WTC11 (cell line): ENCODE measurements around the gene CNKSR3. TPM values are rescaled to one million over a fixed set of nuclear protein-coding genes. Genes with fewer than 3 reads are reported as not detected.

Experiments used
- ATAC-seq: fragments of 200-7000 bp; cut with Tn5 transposase; 2 replicates; pipeline ENCODE4 v1.10.0; 2021; ENCODE audit warnings: mild to moderate bottlenecking, moderate library complexity
- CTCF ChIA-PET: fragments of 300-600 bp; sonication (Branson Sonifier 250); formaldehyde crosslinking; loops from one replicate; lab custom pipeline; 2021; ENCODE audit warnings: antibody characterized with exemption; lab: Charles Lee
- POLR2A ChIA-PET: fragments of 350-600 bp; sonication (Branson Sonifier 250); formaldehyde crosslinking; loops from one replicate; lab custom pipeline; 2021; ENCODE audit warnings: antibody characterized with exemption; lab: Charles Lee
- DNase-seq: peaks from one replicate; pipeline ENCODE4 v3.0.0; 2021; ENCODE audit warnings: low spot score
- H3K27ac Mint-ChIP-seq: 2 replicates; pipeline ENCODE4 v1.8.0; 2021; ENCODE audit warnings: mixed read lengths
- H3K27me3 Mint-ChIP-seq: 2 replicates; pipeline ENCODE4 v1.8.0; 2021; ENCODE audit warnings: low read depth, mild to moderate bottlenecking, moderate library complexity, mixed read lengths
- H3K36me3 Mint-ChIP-seq: 2 replicates; pipeline ENCODE4 v1.8.0; 2021; ENCODE audit warnings: mixed read lengths
- H3K4me1 Mint-ChIP-seq: 2 replicates; pipeline ENCODE4 v1.8.0; 2022; ENCODE audit warnings: mixed read lengths
- H3K4me3 Mint-ChIP-seq: 2 replicates; pipeline ENCODE4 v1.8.0; 2021; ENCODE audit warnings: mild to moderate bottlenecking, moderate library complexity, mixed read lengths
- H3K9me3 Mint-ChIP-seq: 2 replicates; pipeline ENCODE4 v1.8.0; 2021; ENCODE audit warnings: mixed read lengths
- ETV6 ChIP-seq: sonication (generic); formaldehyde crosslinking; IDR thresholded peaks from 2 replicates; pipeline ENCODE4 v1.8.1; 2022; ENCODE audit warnings: mild to moderate bottlenecking, missing genetic modification reagents
- GABPB1 ChIP-seq: sonication (generic); formaldehyde crosslinking; IDR thresholded peaks from 2 replicates; pipeline ENCODE4 v1.8.1; 2023; ENCODE audit warnings: mild to moderate bottlenecking, missing genetic modification reagents
- GTF2I ChIP-seq: fragments of 250-450 bp; sonication (Bioruptor Pico); conservative IDR thresholded peaks from 2 replicates; pipeline ENCODE4 v1.4.0; 2021; ENCODE audit warnings: mild to moderate bottlenecking
- HMGA2 ChIP-seq: fragments of 250-450 bp; sonication (Bioruptor Pico); IDR thresholded peaks from 2 replicates; pipeline ENCODE4 v1.4.0; 2021; ENCODE audit warnings: mild to moderate bottlenecking, moderate library complexity
- IRF2 ChIP-seq: sonication (generic); formaldehyde crosslinking; IDR thresholded peaks from 2 replicates; pipeline ENCODE4 v1.8.0; 2022; ENCODE audit warnings: low read depth, missing genetic modification reagents, borderline replicate concordance
- MXD4 ChIP-seq: fragments of 250-450 bp; sonication (Bioruptor Pico); IDR thresholded peaks from 2 replicates; pipeline ENCODE4 v1.8.0; 2021; ENCODE audit warnings: mild to moderate bottlenecking, moderate library complexity, borderline replicate concordance
- RORB ChIP-seq: fragments of 250-450 bp; sonication (Bioruptor Pico); IDR thresholded peaks from 2 replicates; pipeline ENCODE4 v1.9.0; 2021; ENCODE audit warnings: mild to moderate bottlenecking
- TEAD1 ChIP-seq: sonication (generic); formaldehyde crosslinking; IDR thresholded peaks from 2 replicates; pipeline ENCODE4 v1.8.0; 2022; ENCODE audit warnings: mild to moderate bottlenecking, missing genetic modification reagents
- TEAD4 ChIP-seq: sonication (generic); formaldehyde crosslinking; IDR thresholded peaks from 2 replicates; pipeline ENCODE4 v1.8.0; 2022; ENCODE audit warnings: mild to moderate bottlenecking, missing genetic modification reagents
- ZNF416 ChIP-seq: fragments of 250-450 bp; sonication (Bioruptor Pico); IDR thresholded peaks from 2 replicates; pipeline ENCODE4 v1.9.0; 2021; ENCODE audit warnings: mild to moderate bottlenecking, inconsistent platforms
- total RNA-seq: library from RNA; stranded (reverse); gene quantifications from 3 replicates; pipeline ENCODE4 v1.2.3, GENCODE V29; 2021
- TF ChIP-seq, protein P1 (sequence below): sonication (generic); formaldehyde crosslinking; IDR thresholded peaks from 2 replicates; pipeline ENCODE4 v1.8.1; 2023; ENCODE audit warnings: mild to moderate bottlenecking, missing genetic modification reagents
- TF ChIP-seq, protein P2 (sequence below): sonication (generic); formaldehyde crosslinking; IDR thresholded peaks from 2 replicates; pipeline ENCODE4 v1.8.0; 2022; ENCODE audit warnings: mild to moderate bottlenecking, missing genetic modification reagents
- TF ChIP-seq, protein P3 (sequence below): sonication (generic); formaldehyde crosslinking; IDR thresholded peaks from 2 replicates; pipeline ENCODE4 v1.8.1; 2022; ENCODE audit warnings: missing genetic modification reagents, borderline replicate concordance
- TF ChIP-seq, protein P4 (sequence below): fragments of 250-450 bp; sonication (Bioruptor Pico); IDR thresholded peaks from 2 replicates; pipeline ENCODE4 v2.1.2; 2022; ENCODE audit warnings: mild to moderate bottlenecking, moderate library complexity
- TF ChIP-seq, protein P5 (sequence below): sonication (generic); formaldehyde crosslinking; IDR thresholded peaks from 2 replicates; pipeline ENCODE4 v1.8.1; 2022; ENCODE audit warnings: low read depth, mild to moderate bottlenecking, moderate library complexity, missing genetic modification reagents, borderline replicate concordance
- TF ChIP-seq, protein P6 (sequence below): sonication (generic); formaldehyde crosslinking; IDR thresholded peaks from 2 replicates; pipeline ENCODE4 v1.8.1; 2023; ENCODE audit warnings: mild to moderate bottlenecking, missing genetic modification reagents, moderate library complexity

The CNKSR3 gene
- total RNA-seq, 1 experiment from 2014 or later, result 5.7 TPM

DNA sequence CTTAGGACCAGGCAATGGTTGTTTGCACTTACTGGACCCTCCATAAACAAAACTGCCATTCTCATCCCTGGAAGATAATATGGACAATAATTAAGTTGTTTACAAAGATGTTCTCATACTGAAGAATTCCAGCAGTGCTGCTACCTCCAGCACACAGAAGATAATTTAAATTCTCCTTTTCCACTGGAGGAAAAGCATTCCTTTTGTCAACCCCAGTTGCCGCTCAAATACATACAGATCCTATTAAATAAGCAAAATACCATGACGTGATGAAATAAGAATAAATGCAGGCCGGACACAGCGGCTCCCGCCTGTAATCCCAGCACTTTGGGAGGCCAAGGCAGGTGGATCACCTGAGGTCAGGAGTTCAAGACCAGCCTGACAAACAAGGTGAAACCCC, 99.4 kb downstream of the CNKSR3 start:
- POLR2A ChIA-PET, result no interaction called here
- CTCF ChIA-PET, result no interaction called here
- Mint-ChIP-seq H3K4me1 (peaks cover 19% of the 10 kb centered on the region), H3K27me3 (no peaks in the 10 kb centered on the region), H3K4me3 (no peak overlapping the region), H3K36me3 (peaks cover 8% of the 10 kb centered on the region), H3K27ac (peak overlapping the region; percentile 90), H3K9me3 (no peaks in the 10 kb centered on the region)
- ATAC-seq, result no peak
- no peak for TF ChIP-seq TEAD1 (CRISPR knock-in tag)
- no peak for DNase-seq

DNA sequence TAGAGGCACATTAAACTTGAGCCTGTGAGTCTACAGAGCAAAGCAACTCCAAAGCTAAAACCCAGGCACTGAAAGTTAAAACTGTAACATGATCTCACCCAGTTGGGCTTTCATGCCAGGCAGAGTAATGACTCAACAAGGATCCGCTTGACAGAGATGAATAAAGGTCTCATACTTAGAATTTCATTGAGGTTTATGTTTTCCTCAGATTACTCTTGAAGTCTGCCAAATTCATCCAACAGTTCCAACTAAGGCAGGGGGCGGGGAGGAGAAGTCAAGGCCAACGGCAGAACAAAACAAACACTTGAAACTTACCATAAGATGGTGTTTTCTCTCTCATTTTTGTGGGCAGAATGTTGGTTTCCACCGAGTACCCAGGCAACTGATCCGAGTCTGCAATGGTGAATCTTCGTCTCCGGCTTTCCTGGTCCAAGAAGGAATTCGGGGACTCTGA, 99.8 kb downstream of the CNKSR3 start:
- Mint-ChIP-seq H3K9me3 (no peaks in the 10 kb centered on the region), H3K4me3 (no peak overlapping the region), H3K4me1 (peaks cover 19% of the 10 kb centered on the region), H3K27me3 (no peaks in the 10 kb centered on the region), H3K36me3 (peaks cover 8% of the 10 kb centered on the region), H3K27ac (peak overlapping the region; percentile 90)
- CTCF ChIA-PET, result no interaction called here
- POLR2A ChIA-PET, result no interaction called here
- DNase-seq, result no peak
- TF ChIP-seq, protein P1, sequence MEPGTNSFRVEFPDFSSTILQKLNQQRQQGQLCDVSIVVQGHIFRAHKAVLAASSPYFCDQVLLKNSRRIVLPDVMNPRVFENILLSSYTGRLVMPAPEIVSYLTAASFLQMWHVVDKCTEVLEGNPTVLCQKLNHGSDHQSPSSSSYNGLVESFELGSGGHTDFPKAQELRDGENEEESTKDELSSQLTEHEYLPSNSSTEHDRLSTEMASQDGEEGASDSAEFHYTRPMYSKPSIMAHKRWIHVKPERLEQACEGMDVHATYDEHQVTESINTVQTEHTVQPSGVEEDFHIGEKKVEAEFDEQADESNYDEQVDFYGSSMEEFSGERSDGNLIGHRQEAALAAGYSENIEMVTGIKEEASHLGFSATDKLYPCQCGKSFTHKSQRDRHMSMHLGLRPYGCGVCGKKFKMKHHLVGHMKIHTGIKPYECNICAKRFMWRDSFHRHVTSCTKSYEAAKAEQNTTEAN (CRISPR knock-in tag), result no peak
- TF ChIP-seq, protein P2, sequence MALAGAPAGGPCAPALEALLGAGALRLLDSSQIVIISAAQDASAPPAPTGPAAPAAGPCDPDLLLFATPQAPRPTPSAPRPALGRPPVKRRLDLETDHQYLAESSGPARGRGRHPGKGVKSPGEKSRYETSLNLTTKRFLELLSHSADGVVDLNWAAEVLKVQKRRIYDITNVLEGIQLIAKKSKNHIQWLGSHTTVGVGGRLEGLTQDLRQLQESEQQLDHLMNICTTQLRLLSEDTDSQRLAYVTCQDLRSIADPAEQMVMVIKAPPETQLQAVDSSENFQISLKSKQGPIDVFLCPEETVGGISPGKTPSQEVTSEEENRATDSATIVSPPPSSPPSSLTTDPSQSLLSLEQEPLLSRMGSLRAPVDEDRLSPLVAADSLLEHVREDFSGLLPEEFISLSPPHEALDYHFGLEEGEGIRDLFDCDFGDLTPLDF (CRISPR knock-in tag), result no peak
- TF ChIP-seq, protein P3, sequence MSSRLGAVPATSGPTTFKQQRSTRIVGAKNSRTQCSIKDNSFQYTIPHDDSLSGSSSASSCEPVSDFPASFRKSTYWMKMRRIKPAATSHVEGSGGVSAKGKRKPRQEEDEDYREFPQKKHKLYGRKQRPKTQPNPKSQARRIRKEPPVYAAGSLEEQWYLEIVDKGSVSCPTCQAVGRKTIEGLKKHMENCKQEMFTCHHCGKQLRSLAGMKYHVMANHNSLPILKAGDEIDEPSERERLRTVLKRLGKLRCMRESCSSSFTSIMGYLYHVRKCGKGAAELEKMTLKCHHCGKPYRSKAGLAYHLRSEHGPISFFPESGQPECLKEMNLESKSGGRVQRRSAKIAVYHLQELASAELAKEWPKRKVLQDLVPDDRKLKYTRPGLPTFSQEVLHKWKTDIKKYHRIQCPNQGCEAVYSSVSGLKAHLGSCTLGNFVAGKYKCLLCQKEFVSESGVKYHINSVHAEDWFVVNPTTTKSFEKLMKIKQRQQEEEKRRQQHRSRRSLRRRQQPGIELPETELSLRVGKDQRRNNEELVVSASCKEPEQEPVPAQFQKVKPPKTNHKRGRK (CRISPR knock-in tag), result no peak
- TF ChIP-seq, protein P4, sequence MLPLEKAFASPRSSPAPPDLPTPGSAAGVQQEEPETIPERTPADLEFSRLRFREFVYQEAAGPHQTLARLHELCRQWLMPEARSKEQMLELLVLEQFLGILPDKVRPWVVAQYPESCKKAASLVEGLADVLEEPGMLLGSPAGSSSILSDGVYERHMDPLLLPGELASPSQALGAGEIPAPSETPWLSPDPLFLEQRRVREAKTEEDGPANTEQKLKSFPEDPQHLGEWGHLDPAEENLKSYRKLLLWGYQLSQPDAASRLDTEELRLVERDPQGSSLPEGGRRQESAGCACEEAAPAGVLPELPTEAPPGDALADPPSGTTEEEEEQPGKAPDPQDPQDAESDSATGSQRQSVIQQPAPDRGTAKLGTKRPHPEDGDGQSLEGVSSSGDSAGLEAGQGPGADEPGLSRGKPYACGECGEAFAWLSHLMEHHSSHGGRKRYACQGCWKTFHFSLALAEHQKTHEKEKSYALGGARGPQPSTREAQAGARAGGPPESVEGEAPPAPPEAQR, result no peak
- no peak for TF ChIP-seq TEAD4
- TF ChIP-seq HMGA2 (CRISPR knock-in tag), result no peak
- no peak for TF ChIP-seq GABPB1
- TF ChIP-seq, protein P5, sequence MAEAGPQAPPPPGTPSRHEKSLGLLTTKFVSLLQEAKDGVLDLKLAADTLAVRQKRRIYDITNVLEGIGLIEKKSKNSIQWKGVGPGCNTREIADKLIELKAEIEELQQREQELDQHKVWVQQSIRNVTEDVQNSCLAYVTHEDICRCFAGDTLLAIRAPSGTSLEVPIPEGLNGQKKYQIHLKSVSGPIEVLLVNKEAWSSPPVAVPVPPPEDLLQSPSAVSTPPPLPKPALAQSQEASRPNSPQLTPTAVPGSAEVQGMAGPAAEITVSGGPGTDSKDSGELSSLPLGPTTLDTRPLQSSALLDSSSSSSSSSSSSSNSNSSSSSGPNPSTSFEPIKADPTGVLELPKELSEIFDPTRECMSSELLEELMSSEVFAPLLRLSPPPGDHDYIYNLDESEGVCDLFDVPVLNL, result no peak
- no peak for TF ChIP-seq ZNF416 (CRISPR knock-in tag)
- ATAC-seq, result peak; percentile 75

DNA sequence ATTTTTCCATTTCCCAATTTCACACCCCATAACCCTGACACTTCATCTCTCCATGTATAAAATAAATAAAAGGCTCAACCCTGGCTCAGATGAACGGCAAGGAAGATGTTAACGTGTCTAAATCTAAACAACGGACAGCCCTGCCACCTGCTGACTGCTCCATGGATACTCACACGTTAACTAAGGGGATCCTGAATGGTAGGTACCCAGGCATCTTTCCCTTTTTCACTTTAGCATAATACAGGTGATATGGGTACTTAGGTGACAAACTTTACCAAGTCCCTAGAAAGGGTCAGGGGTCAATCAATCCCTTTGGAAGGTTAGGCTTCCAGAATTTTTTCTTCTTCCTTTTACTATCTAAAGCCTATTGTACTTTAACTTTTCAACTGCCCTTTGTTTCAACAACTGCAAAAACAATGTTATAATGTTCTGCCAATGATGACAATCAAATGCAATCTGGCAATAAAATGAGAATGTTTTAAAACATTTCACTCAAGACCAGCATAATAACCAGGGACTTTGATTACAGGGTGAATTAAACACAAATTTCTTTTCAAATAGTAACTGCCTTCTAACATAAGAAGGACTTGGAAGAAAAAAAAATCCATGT, 101.5 kb downstream of the CNKSR3 start:
- TF ChIP-seq IRF2 (CRISPR knock-in tag) (no peak), ETV6 (CRISPR knock-in tag) (no peak), RORB (CRISPR knock-in tag) (no peak), GTF2I (no peak), MXD4 (CRISPR knock-in tag) (no peak)
- TF ChIP-seq, protein P6, sequence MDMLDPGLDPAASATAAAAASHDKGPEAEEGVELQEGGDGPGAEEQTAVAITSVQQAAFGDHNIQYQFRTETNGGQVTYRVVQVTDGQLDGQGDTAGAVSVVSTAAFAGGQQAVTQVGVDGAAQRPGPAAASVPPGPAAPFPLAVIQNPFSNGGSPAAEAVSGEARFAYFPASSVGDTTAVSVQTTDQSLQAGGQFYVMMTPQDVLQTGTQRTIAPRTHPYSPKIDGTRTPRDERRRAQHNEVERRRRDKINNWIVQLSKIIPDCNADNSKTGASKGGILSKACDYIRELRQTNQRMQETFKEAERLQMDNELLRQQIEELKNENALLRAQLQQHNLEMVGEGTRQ (CRISPR knock-in tag), result no peak
- no peak overlapping the region for H3K4me3 Mint-ChIP-seq
- ChIA-PET CTCF (no interaction called here), POLR2A (no interaction called here)
- peaks cover 15% of the 10 kb centered on the region for H3K4me1 Mint-ChIP-seq
- ATAC-seq, result no peak; the same call in 1 of the 2 replicates
- H3K27me3 Mint-ChIP-seq, result no peaks in the 10 kb centered on the region
- no peak overlapping the region for H3K27ac Mint-ChIP-seq
- H3K36me3 Mint-ChIP-seq, result peaks cover 8% of the 10 kb centered on the region
- no peaks in the 10 kb centered on the region for H3K9me3 Mint-ChIP-seq
- no peak for DNase-seq
